A673 (cell line): Measurements from ENCODE around the gene COPS4.

Experiments used
- CTCF ChIP-seq: fragments of 300-800, 200-600 bp; sonication (generic); conservative IDR thresholded peaks from 2 replicates; pipeline ENCODE4 v1.5.1; 2017; ENCODE audit warnings: low read depth, mild to moderate bottlenecking, antibody characterized with exemption, low read length, moderate library complexity, mixed read lengths
- EZH2 ChIP-seq: fragments of 200-600 bp; sonication (generic); IDR thresholded peaks from 2 replicates; pipeline ENCODE4 v1.6.1; 2017; ENCODE audit warnings: borderline replicate concordance, low read depth, mild to moderate bottlenecking, mixed read lengths, antibody characterized with exemption, low read length; ENCODE audit not compliant: poor library complexity, severe bottlenecking

DNA sequence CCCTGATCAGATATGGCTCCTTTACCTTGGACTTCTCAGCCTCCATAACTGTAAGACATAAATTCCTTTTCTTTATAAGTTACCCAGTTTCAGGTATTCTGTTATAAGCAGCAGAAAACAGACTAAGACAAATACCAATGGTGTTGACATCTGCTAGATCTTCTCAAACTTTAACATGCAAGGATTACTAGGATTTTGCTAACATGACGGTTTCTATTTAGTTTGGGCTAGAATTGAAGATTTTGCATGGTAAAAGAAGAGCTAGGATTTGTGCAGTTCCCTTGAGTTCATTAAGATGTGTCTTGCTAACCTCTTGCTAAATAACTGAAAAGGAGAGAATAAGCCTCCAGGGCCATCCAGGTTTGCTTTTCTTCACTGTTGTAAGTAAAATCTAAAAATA is 5.3 kb upstream of the COPS4 start:
- no peak for TF ChIP-seq EZH2
- no peak for TF ChIP-seq CTCF
